HUES64 (cell line): ENCODE measurements around the gene FER.
"Not testable (repeated sequence)": the region's sequence is repeated elsewhere in the genome, so short reads cannot be mapped to it uniquely, and the experiment has no call there.

Source experiments
- H3K27ac ChIP-seq: 2 replicates; pipeline ENCODE4 v1.7.0; 2013; ENCODE audit warnings: low read depth, low read length, inconsistent platforms
- H3K27me3 ChIP-seq: 2 replicates; pipeline ENCODE4 v1.6.1; 2013; ENCODE audit warnings: mild to moderate bottlenecking, low read length; ENCODE audit not compliant: insufficient read depth
- H3K36me3 ChIP-seq: 2 replicates; pipeline ENCODE4 v1.6.1; 2013; ENCODE audit warnings: mild to moderate bottlenecking, low read length; ENCODE audit not compliant: insufficient read depth
- H3K4me1 ChIP-seq: 2 replicates; pipeline ENCODE4 v1.6.1; 2013; ENCODE audit warnings: mild to moderate bottlenecking, low read length, moderate library complexity; ENCODE audit not compliant: insufficient read depth
- H3K4me3 ChIP-seq: 2 replicates; pipeline ENCODE4 v1.5.1; 2013; ENCODE audit warnings: mild to moderate bottlenecking, low read length, moderate library complexity
- H3K9ac ChIP-seq: 2 replicates; pipeline ENCODE4 v1.6.1; 2013; ENCODE audit warnings: mild to moderate bottlenecking, low read depth, low read length
- H3K9me3 ChIP-seq: 2 replicates; pipeline ENCODE4 v1.6.1; 2013; ENCODE audit warnings: low read depth, low read length; ENCODE audit not compliant: insufficient read depth
- WGBS: fragments of 150-250, 120-280 bp; methylation state at CpG from one replicate; pipeline ENCODE4 v1.1.7; 2013; ENCODE audit warnings: missing lambda C conversion rate; 5-methylcytosine and 5-hydroxymethylcytosine counted together

FER gene

GRCh38 chr5:109163336-109163735, 415.6 kb downstream of the FER start:
- Histone ChIP-seq H3K27me3 (no peaks in the 10 kb centered on the region), H3K4me3 (no peak overlapping the region), H3K9ac (no peak overlapping the region), H3K9me3 (no peaks in the 10 kb centered on the region), H3K36me3 (no peaks in the 10 kb centered on the region), H3K27ac (no peak overlapping the region), H3K4me1 (peaks cover 9% of the 10 kb centered on the region)
- WGBS = 94% methylated on average over 4 of the region's 4 CpGs

GRCh38 chr5:109164001-109164400, 416.3 kb downstream of the FER start:
- peaks cover 15% of the 10 kb centered on the region for H3K4me1 ChIP-seq
- whole genome bisulfite sequencing = 100% methylated on average over 2 of the region's 2 CpGs
- no peak overlapping the region for H3K4me3 ChIP-seq
- H3K36me3 ChIP-seq = no peaks in the 10 kb centered on the region
- no peak overlapping the region for H3K27ac ChIP-seq
- no peaks in the 10 kb centered on the region for H3K27me3 ChIP-seq
- no peak overlapping the region for H3K9ac ChIP-seq
- H3K9me3 ChIP-seq = no peaks in the 10 kb centered on the region

- Histone ChIP-seq H3K9me3 (no peaks in the 10 kb centered on the region), H3K4me1 (peaks cover 36% of the 10 kb centered on the region), H3K27me3 (no peaks in the 10 kb centered on the region), H3K36me3 (no peaks in the 10 kb centered on the region), H3K9ac (no peak overlapping the region), H3K4me3 (no peak overlapping the region), H3K27ac (no peak overlapping the region)
Observed at GRCh38 chr5:109167586-109167985, 419.9 kb downstream of the FER start.

GRCh38 chr5:109168151-109168550, 420.5 kb downstream of the FER start:
- Histone ChIP-seq H3K4me3 (no peak overlapping the region), H3K27me3 (no peaks in the 10 kb centered on the region), H3K9ac (no peak overlapping the region), H3K9me3 (no peaks in the 10 kb centered on the region), H3K4me1 (peaks cover 36% of the 10 kb centered on the region), H3K36me3 (no peaks in the 10 kb centered on the region), H3K27ac (no peak overlapping the region)
- WGBS = 66% methylated on average over 3 of the region's 3 CpGs

GRCh38 chr5:109170629-109171350, 423.1 kb downstream of the FER start:
- H3K9me3 ChIP-seq = no peaks in the 10 kb centered on the region
- H3K36me3 ChIP-seq = no peaks in the 10 kb centered on the region
- H3K4me3 ChIP-seq = no peak overlapping the region
- H3K9ac ChIP-seq = no peak overlapping the region
- no peaks in the 10 kb centered on the region for H3K27me3 ChIP-seq
- no peak overlapping the region; the same call in 1 of the 2 replicates for H3K27ac ChIP-seq
- peaks cover 36% of the 10 kb centered on the region for H3K4me1 ChIP-seq
- whole genome bisulfite sequencing = 80% methylated on average over 3 of the region's 3 CpGs

GRCh38 chr5:109171437-109172073, 423.9 kb downstream of the FER start:
- not testable (repeated sequence) for H3K9ac ChIP-seq, H3K27me3 ChIP-seq, H3K27ac ChIP-seq, H3K9me3 ChIP-seq, H3K4me3 ChIP-seq, H3K36me3 ChIP-seq
- WGBS = 96% methylated on average over 3 of the region's 3 CpGs
- peaks cover 36% of the 10 kb centered on the region for H3K4me1 ChIP-seq

- Histone ChIP-seq H3K27ac (no peak overlapping the region), H3K27me3 (no peaks in the 10 kb centered on the region), H3K4me1 (peaks cover 27% of the 10 kb centered on the region), H3K9ac (no peak overlapping the region), H3K9me3 (no peaks in the 10 kb centered on the region), H3K36me3 (no peaks in the 10 kb centered on the region), H3K4me3 (no peak overlapping the region)
- 97% methylated on average over 2 of the region's 2 CpGs for WGBS
Observed at GRCh38 chr5:109173036-109173794, 425.5 kb downstream of the FER start.

GRCh38 chr5:109177227-109177626, 429.5 kb downstream of the FER start:
- Histone ChIP-seq H3K36me3 (no peaks in the 10 kb centered on the region), H3K27ac (no peak overlapping the region), H3K9me3 (no peaks in the 10 kb centered on the region), H3K4me3 (no peak overlapping the region), H3K4me1 (no peaks in the 10 kb centered on the region; the same call in 1 of the 2 replicates), H3K9ac (no peak overlapping the region), H3K27me3 (no peaks in the 10 kb centered on the region)
- 89% methylated on average over 2 of the region's 2 CpGs for WGBS

GRCh38 chr5:109177782-109178181, 430.1 kb downstream of the FER start:
- H3K4me3 ChIP-seq = no peak overlapping the region
- no peak overlapping the region for H3K27ac ChIP-seq
- no peak overlapping the region for H3K9ac ChIP-seq
- no peaks in the 10 kb centered on the region for H3K36me3 ChIP-seq
- H3K27me3 ChIP-seq = no peaks in the 10 kb centered on the region
- no peaks in the 10 kb centered on the region for H3K9me3 ChIP-seq
- H3K4me1 ChIP-seq = no peaks in the 10 kb centered on the region; the same call in 1 of the 2 replicates

- H3K4me3 ChIP-seq = no peak overlapping the region
- 96% methylated on average over 4 of the region's 4 CpGs for WGBS
Observed at GRCh38 chr5:109180668-109181067, 433.0 kb downstream of the FER start.

GRCh38 chr5:109186759-109187158, 439.1 kb downstream of the FER start:
- no peaks in the 10 kb centered on the region for H3K9me3 ChIP-seq
- peaks cover 13% of the 10 kb centered on the region for H3K4me1 ChIP-seq
- peaks cover 2% of the 10 kb centered on the region; the same call in 1 of the 2 replicates for H3K36me3 ChIP-seq
- WGBS = 98% methylated on average over 3 of the region's 3 CpGs
- no peak overlapping the region for H3K27ac ChIP-seq
- no peak overlapping the region for H3K4me3 ChIP-seq
- H3K27me3 ChIP-seq = no peaks in the 10 kb centered on the region
- no peak overlapping the region for H3K9ac ChIP-seq

More at GRCh38 chr5:109180668-109181067, 433.0 kb downstream of the FER start:
- Histone ChIP-seq H3K9ac (no peak overlapping the region), H3K9me3 (no peaks in the 10 kb centered on the region), H3K27me3 (no peaks in the 10 kb centered on the region), H3K36me3 (no peaks in the 10 kb centered on the region), H3K27ac (no peak overlapping the region), H3K4me1 (no peaks in the 10 kb centered on the region)
